NCI-H1694 treated with DMSO at 0.1 percent for 48 hours (cell line): Measurements from ENCODE around the gene NDOR1.
A peak's percentile ranks its signal among the peaks of the same experiment; 100 is the strongest.

Experiments used
- DNase-seq: peaks from one replicate; lab custom pipeline; 2025; lab: John Stamatoyannopoulos, UW

NDOR1 gene

GRCh38 chr9:137221095-137221505, 15.6 kb downstream of the NDOR1 start:
- DNase-seq: no peak

GRCh38 chr9:137221506-137222111, 16.1 kb downstream of the NDOR1 start:
- no peak for DNase-seq

DNA sequence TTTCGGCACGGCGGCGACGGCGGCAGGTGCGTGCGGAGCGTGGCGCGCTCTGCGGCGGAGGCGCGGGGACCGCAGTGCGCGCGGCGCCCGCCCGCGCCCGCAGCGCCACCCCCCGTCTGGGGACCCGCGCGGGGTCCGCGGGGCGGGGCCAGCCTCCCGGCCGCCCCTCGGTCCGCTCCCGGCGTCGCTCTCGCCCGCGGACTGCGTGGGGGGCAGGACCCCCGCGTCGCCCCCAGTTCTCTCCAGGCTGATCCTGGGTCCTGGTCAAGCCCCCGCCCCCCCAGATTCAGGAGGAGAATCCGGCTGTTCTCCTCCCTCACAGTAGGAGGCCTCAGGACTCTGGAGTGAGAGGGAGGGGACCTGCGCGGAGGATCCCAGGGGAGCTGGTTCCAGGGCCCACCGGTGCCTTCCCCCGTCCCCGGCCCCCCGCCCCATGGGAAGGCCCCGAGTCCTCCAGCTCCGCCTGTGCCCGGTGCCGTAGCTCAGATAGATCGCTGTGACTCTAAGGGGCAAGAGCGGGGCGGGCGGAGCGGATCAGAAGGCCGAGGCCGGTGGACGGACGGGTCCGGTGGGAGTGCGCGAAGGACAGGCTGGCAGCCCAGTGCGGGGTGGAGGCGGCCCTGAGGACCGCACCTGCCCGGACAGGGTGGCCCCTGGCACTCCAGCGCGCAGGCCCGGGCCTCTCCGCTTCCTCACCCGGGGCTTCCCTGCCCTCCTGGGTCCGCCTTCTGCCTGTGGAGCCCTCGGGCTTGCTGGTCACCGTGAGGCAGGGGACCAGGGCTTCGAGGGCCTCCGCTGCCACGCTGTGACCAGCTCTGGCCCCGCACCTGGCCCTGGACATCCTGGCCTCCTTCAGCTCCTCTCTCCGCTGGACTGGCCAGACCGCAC, 16.9 kb downstream of the NDOR1 start, which contains the start of gene RNF208:
TSS of gene RNF208 (minus strand) at position 51 of the 888 bp plus-strand sequence. CDS start 1,028 bp downstream, outside the sequence.
- no peak for DNase-seq

- DNase-seq: peak; percentile 84
Observed at GRCh38 chr9:137223078-137223970, 17.8 kb downstream of the NDOR1 start.

GRCh38 chr9:137224830-137225694, 19.6 kb downstream of the NDOR1 start, which contains the start of gene CYSRT1:
Gene CYSRT1 (plus strand): TSS chr9:137225174. CDS start chr9:137225622, 448 bp downstream.
- DNase-seq: no peak

DNA sequence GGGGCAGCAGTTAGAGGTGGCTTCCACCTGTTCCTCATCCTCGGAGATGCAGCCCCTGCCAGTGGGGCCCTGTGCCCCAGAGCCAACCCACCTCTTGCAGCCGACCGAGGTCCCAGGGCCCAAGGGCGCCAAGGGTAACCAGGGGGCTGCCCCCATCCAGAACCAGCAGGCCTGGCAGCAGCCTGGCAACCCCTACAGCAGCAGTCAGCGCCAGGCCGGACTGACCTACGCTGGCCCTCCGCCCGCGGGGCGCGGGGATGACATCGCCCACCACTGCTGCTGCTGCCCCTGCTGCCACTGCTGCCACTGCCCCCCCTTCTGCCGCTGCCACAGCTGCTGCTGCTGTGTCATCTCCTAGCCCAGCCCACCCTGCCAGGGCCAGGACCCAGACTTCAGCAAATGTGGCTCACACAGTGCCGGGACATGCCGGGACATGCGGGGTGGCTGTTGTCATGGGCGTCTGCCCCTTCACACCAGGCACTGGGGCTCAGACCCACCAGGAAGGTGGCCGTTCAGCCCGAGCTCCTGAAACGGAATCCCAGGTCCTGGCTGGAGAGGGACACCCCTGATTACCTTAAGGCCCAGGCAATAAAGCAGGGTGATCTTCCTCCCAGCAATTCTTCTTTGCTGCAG, 20.3 kb downstream of the NDOR1 start:
- DNase-seq: no peak

DNA sequence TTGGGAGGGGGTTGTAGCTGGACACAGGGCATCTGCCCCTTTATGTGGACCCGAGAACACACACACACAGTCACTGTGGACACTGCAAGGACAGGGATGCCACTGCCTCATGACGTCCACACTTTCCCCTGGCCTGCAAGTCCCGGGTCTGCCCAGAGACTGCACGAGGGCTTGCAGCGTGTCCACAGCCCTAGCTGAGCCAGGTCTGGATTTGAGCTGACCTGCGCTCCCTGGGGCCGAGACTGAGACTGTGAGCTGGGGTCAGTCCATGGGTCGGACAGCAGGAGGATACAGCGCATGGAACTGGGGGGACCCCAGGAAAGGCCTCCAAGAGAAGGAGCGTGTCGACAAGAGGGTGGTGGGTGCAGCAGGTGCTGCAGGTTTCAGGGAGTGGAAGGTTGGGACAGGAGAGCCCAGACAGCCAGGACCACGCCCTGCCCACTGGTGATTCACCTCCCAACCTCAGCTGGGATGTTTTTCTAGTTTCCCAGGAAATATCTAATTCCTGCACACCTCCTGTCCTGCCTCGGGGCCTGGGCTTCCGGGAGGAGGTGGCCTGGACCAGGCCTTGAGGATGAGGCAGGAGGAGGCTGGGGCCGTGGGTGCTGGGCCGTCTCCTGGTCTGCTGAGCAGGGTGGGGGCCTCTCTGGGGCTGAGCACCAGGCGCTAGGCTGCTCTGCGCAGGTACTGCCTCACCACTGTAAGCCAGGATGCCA, 21.0 kb downstream of the NDOR1 start:
- no peak for DNase-seq

DNA sequence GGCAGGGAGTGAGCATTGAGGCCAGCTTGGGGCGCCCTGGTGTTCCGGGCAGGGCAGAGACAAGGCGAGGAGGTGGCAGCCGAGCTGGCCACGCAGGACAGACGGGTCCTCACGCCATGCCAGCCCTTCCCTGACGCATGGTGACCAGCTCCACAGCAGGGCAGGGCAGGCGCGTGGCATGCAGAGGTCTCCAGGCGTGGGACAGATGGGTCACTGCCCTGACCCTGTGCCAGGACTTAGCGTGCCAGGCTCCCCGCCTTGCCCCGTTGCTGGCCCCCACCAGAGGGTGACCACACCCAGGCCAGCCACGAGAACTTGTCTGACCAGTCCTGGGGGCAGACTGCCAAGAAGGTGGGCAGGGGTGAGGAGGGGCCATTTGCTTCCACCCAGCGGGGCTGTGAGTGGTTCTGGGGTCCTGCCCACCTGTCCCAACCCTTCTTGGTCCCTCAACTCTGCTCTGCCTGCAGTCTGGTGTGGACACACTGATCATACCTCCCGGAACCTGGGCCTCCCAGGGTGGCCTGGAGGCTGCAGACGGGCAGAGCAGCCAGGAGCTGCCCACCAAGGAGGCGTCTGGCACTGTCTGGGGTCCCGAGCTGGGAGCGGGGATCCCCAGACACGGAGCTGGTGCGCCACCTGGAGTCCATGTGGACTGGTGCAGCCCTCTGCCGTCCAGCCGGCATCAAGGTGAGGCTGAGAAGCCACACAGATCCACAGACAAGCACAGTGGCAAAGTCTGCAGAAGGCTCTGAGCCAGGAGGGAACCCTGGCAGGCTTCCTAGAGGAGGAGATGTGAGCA, 21.8 kb downstream of the NDOR1 start, which contains the start of gene RNF224:
TSS of gene RNF224 (plus strand) at position 449 of the 799 bp plus-strand sequence. CDS start 834 bp downstream, outside the sequence.
- peak; percentile 42 for DNase-seq

- DNase-seq: no peak
Observed at GRCh38 chr9:137227853-137228505, 22.5 kb downstream of the NDOR1 start.

DNA sequence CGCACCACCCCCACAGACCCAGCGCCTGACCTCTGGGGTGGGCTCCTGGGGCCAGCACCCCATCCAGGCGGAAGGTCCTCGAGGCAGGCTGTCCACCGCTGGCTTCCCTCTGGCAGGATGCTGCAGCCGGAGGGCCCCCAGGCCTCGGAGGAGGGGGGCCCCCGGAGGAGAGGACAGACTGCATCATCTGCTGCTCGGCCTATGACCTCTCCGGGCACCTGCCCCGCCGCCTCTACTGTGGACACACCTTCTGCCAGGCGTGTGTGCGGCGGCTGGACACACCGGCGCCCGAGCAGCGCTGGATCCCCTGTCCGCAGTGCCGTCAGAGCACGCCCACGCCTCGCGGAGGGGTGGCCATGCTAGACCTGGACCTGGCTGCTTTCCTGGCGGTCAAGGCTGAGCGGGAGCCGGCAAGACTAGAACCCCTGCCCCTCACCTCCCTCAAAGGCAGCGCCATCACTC, 23.0 kb downstream of the NDOR1 start:
- no peak for DNase-seq

DNA sequence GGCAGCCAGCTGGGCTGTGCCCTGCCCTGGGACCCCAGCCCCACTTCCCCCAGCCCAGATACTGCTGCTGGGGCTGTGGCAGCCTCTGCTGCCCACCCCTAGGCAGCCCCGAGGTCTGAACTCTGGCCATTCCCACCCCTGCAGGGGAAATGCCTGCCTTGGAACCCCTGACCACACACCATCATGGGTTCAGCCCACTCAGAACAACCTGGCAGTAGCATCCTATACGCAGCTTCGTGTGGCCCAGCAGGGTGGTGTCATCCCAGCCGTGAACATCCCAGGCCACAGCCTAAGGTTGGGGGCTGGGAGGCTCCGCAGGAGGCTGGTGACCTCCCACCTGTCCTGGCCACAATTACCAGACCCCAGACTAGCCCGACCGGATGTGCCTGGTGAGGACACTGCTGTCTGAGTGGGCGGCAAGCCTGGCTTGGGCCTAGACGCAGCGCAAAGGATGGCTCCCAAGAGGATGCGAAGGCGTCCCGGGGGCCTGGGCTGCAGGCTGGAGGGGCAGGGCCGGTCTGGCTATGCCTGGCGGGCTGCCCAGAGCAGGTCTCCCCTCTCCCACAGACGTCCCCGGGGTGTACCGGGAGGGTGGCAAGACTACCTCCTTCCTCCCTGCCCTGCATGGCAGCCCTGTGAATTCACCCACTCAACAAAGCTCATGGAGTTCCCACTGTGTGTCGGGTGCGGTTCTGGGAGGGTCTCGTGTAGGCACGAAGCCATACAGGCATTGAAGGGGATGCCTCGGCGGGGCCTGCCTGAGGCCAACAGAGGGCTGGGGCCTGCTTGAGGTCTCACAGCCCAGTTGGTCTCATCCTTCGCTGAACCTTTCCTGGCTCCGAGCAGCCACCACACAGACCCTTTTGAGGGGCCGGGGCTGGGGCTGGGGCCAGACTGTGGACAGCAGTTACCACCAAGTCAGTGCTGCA, 23.7 kb downstream of the NDOR1 start:
- no peak for DNase-seq

- DNase-seq: no peak
Observed at GRCh38 chr9:137229903-137230704, 24.6 kb downstream of the NDOR1 start.

GRCh38 chr9:137230705-137231371, 25.3 kb downstream of the NDOR1 start, which contains the start of gene SLC34A3:
Gene SLC34A3 (plus strand): TSS chr9:137230901. CDS start chr9:137231703, 802 bp downstream.
- DNase-seq: no peak

- DNase-seq: no peak
Observed at GRCh38 chr9:137231372-137232039, 26.0 kb downstream of the NDOR1 start.

DNA sequence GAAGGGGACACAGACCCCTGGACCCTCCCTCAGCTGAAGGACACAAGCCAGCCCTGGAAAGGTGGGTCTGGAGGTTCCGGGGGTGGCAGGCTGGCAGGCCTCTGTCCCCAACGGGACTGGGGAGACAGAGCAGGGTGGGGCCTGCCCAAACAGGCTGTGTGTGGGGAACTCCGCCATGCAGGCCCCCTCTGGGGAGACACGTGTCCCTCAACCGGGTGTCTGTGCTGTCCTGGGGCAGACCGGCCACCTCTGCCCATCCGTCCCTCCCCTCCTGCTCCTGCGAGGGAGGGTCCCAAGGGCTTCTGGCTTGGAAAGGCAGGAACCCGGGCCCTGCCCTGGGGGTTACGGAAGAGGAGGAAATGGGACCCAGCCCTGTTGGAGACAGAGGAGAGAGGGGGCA, 26.6 kb downstream of the NDOR1 start:
- DNase-seq: no peak
